Measurements from ENCODE around the gene BCL2L2.

BCL2L2 gene

GRCh38 chr14:23299986-23300686, 6.5 kb upstream of the BCL2L2 start:
- DNase-seq (ENCODE audit: low spot score) = no peak

GRCh38 chr14:23300687-23301223, 5.9 kb upstream of the BCL2L2 start:
- DNase-seq (ENCODE audit: low spot score) = peak; percentile 28

DNA sequence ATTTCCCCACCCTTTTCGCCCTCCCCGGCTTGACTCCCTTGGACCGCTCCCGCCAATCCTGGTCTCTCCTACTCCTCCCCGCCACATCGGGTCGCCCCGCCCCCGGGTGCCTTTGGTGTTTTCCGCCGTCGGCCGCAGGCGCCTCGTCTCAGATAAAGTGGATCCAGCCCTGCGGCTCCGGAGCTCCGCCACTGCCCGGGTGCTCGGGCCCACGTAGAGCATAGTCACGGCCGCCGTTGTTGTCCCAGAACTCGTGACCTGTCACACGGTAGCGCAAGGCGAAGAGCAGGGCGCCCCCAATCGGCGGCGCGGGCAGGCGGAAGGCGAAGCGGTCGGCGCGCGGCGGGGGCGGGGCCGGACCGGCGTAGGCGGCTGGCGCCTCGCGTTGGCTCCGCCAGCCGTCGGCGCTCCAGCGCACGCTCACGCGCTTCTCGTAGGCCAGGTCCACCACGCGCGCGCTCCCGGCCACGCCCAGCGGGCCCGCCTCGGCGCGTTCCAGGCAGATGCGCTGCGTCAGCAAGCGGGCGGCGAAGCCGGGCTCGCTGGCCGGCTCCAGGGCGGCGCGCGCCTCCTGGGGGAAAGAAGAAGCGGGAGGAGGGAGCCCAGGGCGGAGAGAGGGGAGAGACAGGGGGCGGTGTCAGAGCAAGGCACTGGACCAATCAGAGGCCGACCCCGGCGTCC, 5.2 kb upstream of the BCL2L2 start:
- DNase-seq (ENCODE audit: low spot score) = peak; percentile 98

DNA sequence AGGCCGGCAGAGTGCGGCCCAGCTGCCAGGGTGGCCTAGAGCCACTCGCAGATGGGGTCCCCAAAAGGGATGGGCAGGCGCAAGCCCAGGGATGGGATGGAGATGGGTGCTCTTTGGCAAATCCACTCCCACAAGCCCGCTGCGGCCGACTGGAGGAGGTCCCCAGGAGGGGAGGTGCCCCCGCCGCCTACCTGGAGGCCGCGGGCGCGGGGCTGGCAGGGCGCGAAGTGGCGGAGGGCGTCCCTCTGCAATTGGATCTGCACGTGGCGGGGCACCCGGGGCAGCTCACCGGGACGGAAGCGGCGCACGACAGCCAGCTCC, 4.7 kb upstream of the BCL2L2 start:
- no peak for DNase-seq (ENCODE audit: low spot score)

DNA sequence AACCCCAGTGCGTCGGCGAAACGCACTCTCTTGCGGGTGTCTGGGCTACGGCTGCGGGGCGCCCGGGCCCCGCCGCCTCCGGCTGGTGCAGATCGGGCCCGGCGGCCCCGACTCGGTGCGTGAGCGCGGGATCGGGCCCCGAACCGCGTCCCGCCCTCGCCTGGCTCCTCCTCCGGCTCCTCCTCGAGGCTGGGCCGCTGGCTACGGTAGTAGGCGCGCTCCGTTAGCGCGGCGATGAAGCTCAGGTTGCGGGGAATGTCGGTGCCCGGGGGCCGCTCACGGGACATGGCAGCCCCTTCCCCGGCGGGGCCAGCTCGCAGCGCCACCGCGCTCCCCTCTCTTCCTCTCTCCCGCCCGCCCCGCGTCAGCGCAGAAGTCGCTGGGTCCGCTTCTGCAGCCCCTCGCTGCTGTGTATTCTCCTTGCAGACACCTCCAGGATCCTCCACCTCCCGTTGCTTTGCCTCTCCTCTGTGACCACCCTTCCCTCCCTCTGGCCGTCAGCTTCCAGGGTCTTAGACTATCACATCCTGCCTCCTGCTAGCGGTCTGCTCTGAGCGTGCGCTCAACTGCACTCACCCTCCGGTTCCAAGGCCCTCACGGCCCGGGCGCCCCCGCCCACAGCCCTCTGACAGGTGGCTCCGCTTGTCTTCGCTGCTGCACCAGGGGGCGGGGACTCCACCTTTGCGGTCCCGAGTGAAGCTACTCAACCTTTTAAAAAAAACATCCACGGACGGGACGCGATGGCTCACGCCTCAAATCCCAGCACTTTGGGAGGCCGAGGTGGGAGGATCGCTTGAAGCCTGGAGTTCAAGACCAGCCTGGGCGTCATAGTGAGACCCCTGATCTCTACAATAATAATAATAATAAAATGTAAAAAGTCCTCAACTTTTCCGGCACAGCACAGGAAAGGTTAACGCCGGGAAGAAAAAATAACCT, 4.1 kb upstream of the BCL2L2 start, which contains the start of gene PPP1R3E:
PPP1R3E (minus strand) TSS at position 570 of the 936 bp plus-strand sequence; CDS start at position 287, 283 bp downstream.
- DNase-seq (ENCODE audit: low spot score) = peak; percentile 25

- no peak for DNase-seq (ENCODE audit: low spot score)
These were observed 505 bp downstream of the BCL2L2 start for GRCh38 chr14:23307146-23307530.

- DNase-seq (ENCODE audit: low spot score) = no peak
These were observed 1.3 kb downstream of the BCL2L2 start for GRCh38 chr14:23307687-23308644.

GRCh38 chr14:23308721-23309445, 2.2 kb downstream of the BCL2L2 start:
- DNase-seq (ENCODE audit: low spot score) = no peak

- no peak for DNase-seq (ENCODE audit: low spot score)
These were observed 3.9 kb downstream of the BCL2L2 start for GRCh38 chr14:23310546-23310945.

- no peak for DNase-seq (ENCODE audit: low spot score)
These were observed 9.7 kb downstream of the BCL2L2 start for GRCh38 chr14:23316300-23316699.

DNA sequence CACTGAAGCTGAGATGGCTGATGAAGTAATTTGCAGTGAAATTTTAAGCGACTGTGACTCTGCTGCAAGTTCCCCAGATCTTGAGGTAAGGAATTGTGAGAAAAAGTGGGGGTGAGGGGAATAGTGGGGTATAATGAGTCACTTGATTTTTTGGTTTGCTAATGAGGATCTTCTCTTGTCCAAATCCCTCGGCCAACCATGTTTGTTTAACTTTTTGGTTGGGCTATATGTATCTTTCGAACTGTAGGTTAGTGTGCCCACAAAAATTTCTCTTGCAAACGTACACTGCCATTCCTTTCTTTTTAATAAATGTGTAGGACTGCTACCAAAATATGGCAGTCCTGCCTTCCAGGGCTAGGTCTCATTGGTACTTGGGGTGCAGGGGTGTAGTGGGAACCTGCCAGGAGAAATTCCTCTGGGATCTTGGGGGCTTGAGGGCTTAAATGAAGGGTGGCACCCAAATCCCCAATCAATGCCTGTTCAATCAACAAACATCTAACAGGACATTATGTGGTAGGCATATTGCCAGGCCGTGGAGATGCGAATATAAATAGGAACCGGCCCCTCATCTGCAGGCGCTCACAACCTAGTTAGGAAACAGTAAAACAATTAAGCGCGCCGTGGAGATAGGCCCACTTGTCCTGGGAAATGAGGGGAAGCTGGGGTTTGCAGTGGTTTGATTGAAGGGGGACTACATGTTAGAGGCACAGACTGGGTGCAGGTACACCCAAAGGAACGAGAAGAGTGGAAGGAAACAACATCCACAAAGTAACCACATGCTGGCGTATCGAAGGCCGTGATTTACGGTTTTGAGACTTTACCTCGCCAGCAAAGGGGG, 13.3 kb downstream of the BCL2L2 start:
- DNase-seq (ENCODE audit: low spot score) = no peak

GRCh38 chr14:23320584-23321571, 14.2 kb downstream of the BCL2L2 start, which contains the start of gene PABPN1:
TSS of gene PABPN1 (plus strand) at chr14:23321457. CDS start at chr14:23321470, 13 bp downstream.
- peak; percentile 99 for DNase-seq (ENCODE audit: low spot score)

GRCh38 chr14:23321572-23322547, 15.2 kb downstream of the BCL2L2 start:
- DNase-seq (ENCODE audit: low spot score) = peak; percentile 51

GRCh38 chr14:23322568-23323517, 16.2 kb downstream of the BCL2L2 start:
- no peak for DNase-seq (ENCODE audit: low spot score)

GRCh38 chr14:23323838-23324454, 17.3 kb downstream of the BCL2L2 start:
- DNase-seq (ENCODE audit: low spot score) = no peak
